Vagina (tissue), 2 donors: Measurements from ENCODE around the gene COA4. TPM values are rescaled to one million over a fixed set of nuclear protein-coding genes. Genes with fewer than 3 reads are reported as not detected.

ENCODE experiments used
- DNase-seq, 2 donors: peaks; one replicate each; pipeline ENCODE4 v3.0.0-alpha.2; 2017; ENCODE audit errors: extremely low spot score in 2 of 2
- H3K27ac ChIP-seq: fragments of 200-600 bp; sonication (generic); one replicate; pipeline ENCODE4 v1.5.1; 2019
- H3K27me3 ChIP-seq: fragments of 200-600 bp; sonication (generic); one replicate; pipeline ENCODE4 v1.5.1; 2019
- H3K36me3 ChIP-seq, 2 donors: fragments of 200-600 bp; sonication (generic); one replicate each; pipeline ENCODE4 v1.5.1; 2017 to 2019
- H3K4me1 ChIP-seq: fragments of 200-600 bp; sonication (generic); one replicate; pipeline ENCODE4 v1.5.1; 2019
- H3K4me3 ChIP-seq, 2 donors: fragments of 200-600 bp; sonication (generic); 1 replicate in 1 of 2; 2 replicates in 1 of 2; pipeline ENCODE4 v1.5.1; 2016 to 2019
- H3K9me3 ChIP-seq: fragments of 200-600 bp; sonication (generic); one replicate; pipeline ENCODE4 v1.5.1; 2019
- POLR2A ChIP-seq, 2 donors: fragments of 450-650 bp; IDR thresholded peaks; one replicate each; pipeline ENCODE4 v1.6.1; 2017; ENCODE audit warnings: antibody characterized with exemption in 2 of 2, mild to moderate bottlenecking in 2 of 2, moderate library complexity in 2 of 2
- POLR2AphosphoS5 ChIP-seq, 2 donors: sonication (generic); formaldehyde crosslinking; IDR thresholded peaks; one replicate each; pipeline ENCODE4 v1.9.0; 2017; ENCODE audit warnings: antibody characterized with exemption in 2 of 2, mild to moderate bottlenecking in 2 of 2, low read depth in 1 of 2; ENCODE audit not compliant: insufficient read depth in 1 of 2
- intact Hi-C: fragments of 100-400 bp; cut with DNase I; formaldehyde crosslinking; loops from one replicate; pipeline ENCODE4 v1.15.1; 2023
- total RNA-seq: library from RNA; depleted of rRNA; stranded (reverse); fragments of >200 nt; gene quantifications from one replicate; pipeline ENCODE4 v1.2.3, GENCODE V29; 2016
- TF ChIP-seq, protein P1 (sequence below), 3 experiments: fragments of 450-650 bp in 2 of 3; fragments of 200-600 bp in 1 of 3; sonication (generic) in 1 of 3; IDR thresholded peaks; one replicate each; pipeline ENCODE4 v1.5.1; 2017 to 2019; ENCODE audit warnings: antibody characterized with exemption in 3 of 3, mild to moderate bottlenecking in 2 of 3, moderate library complexity in 2 of 3

The COA4 gene
- total RNA-seq, 1 donor from 2014 or later = 53.3 TPM

DNA sequence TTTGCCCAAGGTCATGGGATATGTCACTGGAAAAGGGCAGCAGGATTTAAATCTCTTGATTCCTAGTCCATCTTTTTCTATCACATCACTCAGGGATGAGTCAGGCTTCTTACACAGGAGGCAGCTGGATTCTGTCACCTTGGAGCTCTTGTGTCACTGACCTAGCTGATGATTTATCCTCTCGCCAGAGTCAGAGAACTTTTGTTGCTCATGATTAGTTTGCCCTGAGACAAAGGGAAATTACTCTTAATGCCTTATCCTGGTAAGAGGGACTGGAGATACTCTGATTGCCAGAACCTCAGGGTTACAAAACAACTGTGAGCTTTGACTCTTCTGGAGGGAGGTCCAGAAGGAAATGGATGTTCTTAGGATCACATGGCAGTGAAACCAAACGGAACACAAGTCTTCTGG is 10.1 kb downstream of the COA4 start:
- peak overlapping the region; percentile 38 for H3K27ac ChIP-seq
- no peaks in the 10 kb centered on the region for H3K36me3 ChIP-seq
- no peaks in the 10 kb centered on the region for H3K27me3 ChIP-seq
- H3K4me1 ChIP-seq = peaks cover 8% of the 10 kb centered on the region
- no peak overlapping the region for H3K4me3 ChIP-seq
- DNase-seq = no peak
- H3K9me3 ChIP-seq = no peaks in the 10 kb centered on the region
- peak in 1 of 2 donors; percentile 35 for TF ChIP-seq POLR2AphosphoS5 (IDR thresholded peaks at IDR 0.05; ENCODE audit: insufficient read depth in 1 of 2, low read depth in 1 of 2)
- TF ChIP-seq, protein P1, sequence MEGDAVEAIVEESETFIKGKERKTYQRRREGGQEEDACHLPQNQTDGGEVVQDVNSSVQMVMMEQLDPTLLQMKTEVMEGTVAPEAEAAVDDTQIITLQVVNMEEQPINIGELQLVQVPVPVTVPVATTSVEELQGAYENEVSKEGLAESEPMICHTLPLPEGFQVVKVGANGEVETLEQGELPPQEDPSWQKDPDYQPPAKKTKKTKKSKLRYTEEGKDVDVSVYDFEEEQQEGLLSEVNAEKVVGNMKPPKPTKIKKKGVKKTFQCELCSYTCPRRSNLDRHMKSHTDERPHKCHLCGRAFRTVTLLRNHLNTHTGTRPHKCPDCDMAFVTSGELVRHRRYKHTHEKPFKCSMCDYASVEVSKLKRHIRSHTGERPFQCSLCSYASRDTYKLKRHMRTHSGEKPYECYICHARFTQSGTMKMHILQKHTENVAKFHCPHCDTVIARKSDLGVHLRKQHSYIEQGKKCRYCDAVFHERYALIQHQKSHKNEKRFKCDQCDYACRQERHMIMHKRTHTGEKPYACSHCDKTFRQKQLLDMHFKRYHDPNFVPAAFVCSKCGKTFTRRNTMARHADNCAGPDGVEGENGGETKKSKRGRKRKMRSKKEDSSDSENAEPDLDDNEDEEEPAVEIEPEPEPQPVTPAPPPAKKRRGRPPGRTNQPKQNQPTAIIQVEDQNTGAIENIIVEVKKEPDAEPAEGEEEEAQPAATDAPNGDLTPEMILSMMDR (IDR thresholded peaks at IDR 0.05) = no peak
- TF ChIP-seq POLR2A (IDR thresholded peaks at IDR 0.05) = no peak
- intact Hi-C loops = no loop called here

DNA sequence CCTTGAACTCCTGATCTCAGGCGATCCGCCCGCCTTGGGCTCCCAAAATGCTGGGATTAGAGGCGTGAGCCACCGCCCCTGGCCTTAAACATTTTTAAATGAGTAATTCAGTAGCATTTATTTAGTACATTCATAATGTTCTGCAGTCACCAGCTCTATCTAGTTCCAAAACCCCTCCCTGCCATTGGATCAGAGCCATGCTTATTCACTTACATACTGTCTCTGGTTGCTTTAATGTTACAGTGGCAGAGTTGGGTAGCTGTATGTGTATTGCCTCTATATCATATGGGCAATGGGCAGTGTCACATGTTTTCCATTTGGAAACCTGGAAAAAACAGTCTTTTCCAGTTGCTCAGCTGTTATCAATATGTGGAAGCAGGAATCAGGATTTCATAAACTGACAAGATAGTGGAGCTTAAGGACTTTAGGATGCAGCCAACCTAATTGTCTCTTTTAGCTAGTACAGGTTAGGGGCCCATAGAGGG is 10.5 kb downstream of the COA4 start:
- TF ChIP-seq, protein P1 (IDR thresholded peaks at IDR 0.05) = no peak
- TF ChIP-seq POLR2AphosphoS5 (IDR thresholded peaks at IDR 0.05; ENCODE audit: insufficient read depth in 1 of 2, low read depth in 1 of 2) (no peak), POLR2A (IDR thresholded peaks at IDR 0.05) (no peak)
- Histone ChIP-seq H3K36me3 (no peaks in the 10 kb centered on the region), H3K27ac (peak overlapping the region; percentile 38)

GRCh38 chr11:73862986-73863385 is 13.7 kb downstream of the COA4 start:
- Histone ChIP-seq H3K27me3 (no peaks in the 10 kb centered on the region), H3K36me3 (no peaks in the 10 kb centered on the region), H3K9me3 (no peaks in the 10 kb centered on the region), H3K4me3 (no peak overlapping the region), H3K4me1 (peaks cover 8% of the 10 kb centered on the region), H3K27ac (no peak overlapping the region)
- no peak for TF ChIP-seq POLR2AphosphoS5 (IDR thresholded peaks at IDR 0.05; ENCODE audit: insufficient read depth in 1 of 2, low read depth in 1 of 2)
- TF ChIP-seq POLR2A (IDR thresholded peaks at IDR 0.05) = no peak
- TF ChIP-seq, protein P1 (IDR thresholded peaks at IDR 0.05) = no peak
- DNase-seq = no peak
- intact Hi-C loops = no loop called here

More for the DNA sequence above, 10.5 kb downstream of the COA4 start:
- DNase-seq = no peak
- no peaks in the 10 kb centered on the region for H3K27me3 ChIP-seq
- H3K9me3 ChIP-seq = no peaks in the 10 kb centered on the region
- H3K4me3 ChIP-seq = no peak overlapping the region
- intact Hi-C loops = no loop called here
- peaks cover 8% of the 10 kb centered on the region for H3K4me1 ChIP-seq

- TF ChIP-seq, protein P1 (IDR thresholded peaks at IDR 0.05) = no peak
- TF ChIP-seq POLR2AphosphoS5 (IDR thresholded peaks at IDR 0.05; ENCODE audit: insufficient read depth in 1 of 2, low read depth in 1 of 2) (no peak), POLR2A (IDR thresholded peaks at IDR 0.05) (no peak)
- Histone ChIP-seq H3K9me3 (no peaks in the 10 kb centered on the region), H3K27ac (no peak overlapping the region), H3K4me3 (no peak overlapping the region), H3K36me3 (no peaks in the 10 kb centered on the region), H3K4me1 (no peaks in the 10 kb centered on the region), H3K27me3 (no peaks in the 10 kb centered on the region)
- no peak for DNase-seq
- intact Hi-C loops = no loop called here
Measured at GRCh38 chr11:73860202-73860601, 16.4 kb downstream of the COA4 start.

- no peak overlapping the region for H3K27ac ChIP-seq
- no peaks in the 10 kb centered on the region for H3K27me3 ChIP-seq
- no peak for TF ChIP-seq POLR2A (IDR thresholded peaks at IDR 0.05)
- TF ChIP-seq, protein P1 (IDR thresholded peaks at IDR 0.05) = no peak
- TF ChIP-seq POLR2AphosphoS5 (IDR thresholded peaks at IDR 0.05; ENCODE audit: insufficient read depth in 1 of 2, low read depth in 1 of 2) = no peak
- H3K9me3 ChIP-seq = no peaks in the 10 kb centered on the region
- no peak overlapping the region for H3K4me3 ChIP-seq
- H3K36me3 ChIP-seq = no peaks in the 10 kb centered on the region
- no peaks in the 10 kb centered on the region for H3K4me1 ChIP-seq
- no peak for DNase-seq
- intact Hi-C loops = no loop called here
Measured at GRCh38 chr11:73859671-73860070, 17.0 kb downstream of the COA4 start.
